Lung (tissue), 12 donors: Measurements from ENCODE around the gene OPRL1. TPM values are rescaled to one million over a fixed set of nuclear protein-coding genes. Genes with fewer than 3 reads are reported as not detected.

Experiments
- ATAC-seq: fragments of 200-7000 bp; cut with Tn5 transposase; one replicate; pipeline ENCODE4 v1.9.1; 2020; ENCODE audit warnings: moderate number of reproducible peaks; ENCODE audit not compliant: insufficient read depth, low FRiP score
- DNase-seq, 3 donors: peaks; one replicate each; pipeline ENCODE4 v3.0.0-alpha.2; 2013 to 2017
- H3K27ac ChIP-seq, 2 donors: one replicate each; pipeline ENCODE4 v1.5.1; 2013; ENCODE audit warnings: mild to moderate bottlenecking in 2 of 2, moderate library complexity in 2 of 2, control low read depth in 1 of 2, inconsistent platforms in 1 of 2, low read depth in 1 of 2, low read length in 1 of 2
- H3K27me3 ChIP-seq, 3 donors: one replicate each; pipeline ENCODE4 v1.5.1; 2013; ENCODE audit warnings: low read length in 2 of 3; ENCODE audit not compliant: control insufficient read depth in 3 of 3, insufficient read depth in 3 of 3
- H3K36me3 ChIP-seq, 4 donors: one replicate each; pipeline ENCODE4 v1.5.1; 2013; ENCODE audit warnings: low read length in 4 of 4, mild to moderate bottlenecking in 1 of 4, moderate library complexity in 1 of 4; ENCODE audit not compliant: control insufficient read depth in 4 of 4, insufficient read depth in 4 of 4
- H3K4me1 ChIP-seq, 5 donors: one replicate each; pipeline ENCODE4 v1.5.1; 2013; ENCODE audit warnings: low read length in 5 of 5, mild to moderate bottlenecking in 2 of 5, moderate library complexity in 1 of 5; ENCODE audit not compliant: control insufficient read depth in 5 of 5, insufficient read depth in 5 of 5
- H3K4me3 ChIP-seq: one replicate; pipeline ENCODE4 v1.5.1; 2013; ENCODE audit warnings: mild to moderate bottlenecking, control low read depth, moderate library complexity
- H3K9ac ChIP-seq, 2 donors: one replicate each; pipeline ENCODE4 v1.5.1; 2013; ENCODE audit warnings: low read length in 2 of 2, control low read depth in 1 of 2; ENCODE audit not compliant: insufficient read depth in 1 of 2
- H3K9me3 ChIP-seq, 4 donors: one replicate each; pipeline ENCODE4 v1.5.1; 2013; ENCODE audit warnings: low read length in 3 of 4, mild to moderate bottlenecking in 1 of 4, moderate library complexity in 1 of 4; ENCODE audit not compliant: control insufficient read depth in 4 of 4, insufficient read depth in 3 of 4
- WGBS, 2 donors: extraction: QIAGEN DNeasy Blood & Tissue Kit; methylation state at CpG; one replicate each; pipeline ENCODE4 v1.1.7; 2013; 5-methylcytosine and 5-hydroxymethylcytosine counted together
- polyA plus RNA-seq, 2 donors: library from polyadenylated mRNA; stranded (reverse); fragments of 200-250 nt; gene quantifications; one replicate each; pipeline ENCODE4 v1.2.1, GENCODE V29; 2013
- total RNA-seq, 2 donors: library from RNA; depleted of rRNA in 1 of 2; stranded (reverse); fragments of >200 nt in 1 of 2; gene quantifications; one replicate each; pipeline ENCODE4 v1.2.1, GENCODE V29; 2014 to 2021
- TF ChIP-seq, protein P1 (sequence below): IDR thresholded peaks from 2 replicates; pipeline ENCODE4 v1.5.1; 2012; ENCODE audit warnings: mild to moderate bottlenecking; ENCODE audit errors: control extremely low read depth, extremely low read depth
- donor health status: control.
- donor health status: control.
- donor health status: Bipolar disorder and iron deficiency.
- donor health status: healthy.
- donor health status: DM: yes; HTN: yes; CAD: no.

The OPRL1 gene
- total and polyA plus RNA-seq, 4 donors = 0.45 to 3.1 (median 2.1) TPM

GRCh38 chr20:64090165-64090564 lies 10.3 kb downstream of the OPRL1 start:
- no peaks in the 10 kb centered on the region for H3K4me1 ChIP-seq
- DNase-seq (no peak), ATAC-seq (no peak)
- H3K36me3 ChIP-seq = no peaks in the 10 kb centered on the region
- peaks cover under 1 to 37% (median 13%) of the 10 kb centered on the region in 3 donors for H3K27me3 ChIP-seq
- 61 to 76% methylated on average over 10 of the region's 10 CpGs for WGBS, 2 donors
- H3K9ac ChIP-seq = no peak overlapping the region
- no peak overlapping the region for H3K4me3 ChIP-seq
- no peaks in the 10 kb centered on the region for H3K9me3 ChIP-seq
- no peak overlapping the region for H3K27ac ChIP-seq
- TF ChIP-seq, protein P1, sequence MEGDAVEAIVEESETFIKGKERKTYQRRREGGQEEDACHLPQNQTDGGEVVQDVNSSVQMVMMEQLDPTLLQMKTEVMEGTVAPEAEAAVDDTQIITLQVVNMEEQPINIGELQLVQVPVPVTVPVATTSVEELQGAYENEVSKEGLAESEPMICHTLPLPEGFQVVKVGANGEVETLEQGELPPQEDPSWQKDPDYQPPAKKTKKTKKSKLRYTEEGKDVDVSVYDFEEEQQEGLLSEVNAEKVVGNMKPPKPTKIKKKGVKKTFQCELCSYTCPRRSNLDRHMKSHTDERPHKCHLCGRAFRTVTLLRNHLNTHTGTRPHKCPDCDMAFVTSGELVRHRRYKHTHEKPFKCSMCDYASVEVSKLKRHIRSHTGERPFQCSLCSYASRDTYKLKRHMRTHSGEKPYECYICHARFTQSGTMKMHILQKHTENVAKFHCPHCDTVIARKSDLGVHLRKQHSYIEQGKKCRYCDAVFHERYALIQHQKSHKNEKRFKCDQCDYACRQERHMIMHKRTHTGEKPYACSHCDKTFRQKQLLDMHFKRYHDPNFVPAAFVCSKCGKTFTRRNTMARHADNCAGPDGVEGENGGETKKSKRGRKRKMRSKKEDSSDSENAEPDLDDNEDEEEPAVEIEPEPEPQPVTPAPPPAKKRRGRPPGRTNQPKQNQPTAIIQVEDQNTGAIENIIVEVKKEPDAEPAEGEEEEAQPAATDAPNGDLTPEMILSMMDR = no peak

DNA sequence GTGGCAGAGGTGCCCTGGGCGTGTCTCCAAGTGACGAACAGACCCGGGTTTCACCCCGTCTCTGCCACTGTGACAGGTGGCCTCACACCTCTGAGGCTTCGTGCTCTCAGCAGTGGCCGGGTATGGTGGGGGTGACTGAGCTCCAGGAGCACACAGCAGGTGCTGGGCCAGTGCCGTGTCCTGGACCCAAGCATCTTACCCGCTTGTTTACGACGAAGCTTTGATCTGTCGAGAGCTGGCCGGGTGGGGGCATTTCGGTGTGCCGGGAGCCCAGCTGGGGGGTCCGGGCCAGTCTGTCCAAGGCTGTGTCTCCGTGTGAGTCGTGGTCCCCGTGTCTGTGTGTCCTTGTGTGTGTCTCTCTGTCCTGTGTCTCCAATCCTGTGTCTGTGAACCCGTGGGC lies 11.5 kb downstream of the OPRL1 start:
- Histone ChIP-seq H3K4me3 (no peak overlapping the region), H3K27ac (no peak overlapping the region), H3K4me1 (no peaks in the 10 kb centered on the region), H3K9ac (no peak overlapping the region), H3K9me3 (no peaks in the 10 kb centered on the region), H3K27me3 (peaks cover 0 to 27% (median 5%) of the 10 kb centered on the region in 3 donors), H3K36me3 (no peaks in the 10 kb centered on the region)
- TF ChIP-seq, protein P1 = no peak
- 71 to 87% methylated on average over 19 of the region's 19 CpGs for WGBS, 2 donors
- DNase-seq (no peak), ATAC-seq (no peak)

GRCh38 chr20:64091770-64092169 lies 11.9 kb downstream of the OPRL1 start:
- 26 to 60% methylated on average over 16 of the region's 16 CpGs for WGBS, 2 donors
- DNase-seq (no peak), ATAC-seq (no peak)
- no peak overlapping the region for H3K4me3 ChIP-seq
- H3K9ac ChIP-seq = no peak overlapping the region
- no peaks in the 10 kb centered on the region for H3K4me1 ChIP-seq
- TF ChIP-seq, protein P1 = no peak
- H3K36me3 ChIP-seq = no peaks in the 10 kb centered on the region
- H3K27ac ChIP-seq = no peak overlapping the region
- H3K9me3 ChIP-seq = no peaks in the 10 kb centered on the region
- peaks cover 0 to 25% (median 5%) of the 10 kb centered on the region in 3 donors for H3K27me3 ChIP-seq
